IMR-90 (cell line): ENCODE data around the gene SPATC1L.

ENCODE experiments used
- RAD21 ChIP-seq: IDR thresholded peaks from 2 replicates; pipeline ENCODE4 v1.6.1; 2012; ENCODE audit warnings: low read length, improper control_type of control experiment
- SMC3 ChIP-seq: fragments of 150-350 bp; IDR thresholded peaks from 2 replicates; pipeline ENCODE4 v1.6.1; 2016; ENCODE audit warnings: low read depth, mild to moderate bottlenecking, antibody characterized with exemption, low read length, moderate library complexity
- TF ChIP-seq, protein P1 (sequence below): conservative IDR thresholded peaks from 2 replicates; pipeline ENCODE4 v1.5.1; 2012; ENCODE audit warnings: mild to moderate bottlenecking, low read depth, low read length, improper control_type of control experiment

DNA sequence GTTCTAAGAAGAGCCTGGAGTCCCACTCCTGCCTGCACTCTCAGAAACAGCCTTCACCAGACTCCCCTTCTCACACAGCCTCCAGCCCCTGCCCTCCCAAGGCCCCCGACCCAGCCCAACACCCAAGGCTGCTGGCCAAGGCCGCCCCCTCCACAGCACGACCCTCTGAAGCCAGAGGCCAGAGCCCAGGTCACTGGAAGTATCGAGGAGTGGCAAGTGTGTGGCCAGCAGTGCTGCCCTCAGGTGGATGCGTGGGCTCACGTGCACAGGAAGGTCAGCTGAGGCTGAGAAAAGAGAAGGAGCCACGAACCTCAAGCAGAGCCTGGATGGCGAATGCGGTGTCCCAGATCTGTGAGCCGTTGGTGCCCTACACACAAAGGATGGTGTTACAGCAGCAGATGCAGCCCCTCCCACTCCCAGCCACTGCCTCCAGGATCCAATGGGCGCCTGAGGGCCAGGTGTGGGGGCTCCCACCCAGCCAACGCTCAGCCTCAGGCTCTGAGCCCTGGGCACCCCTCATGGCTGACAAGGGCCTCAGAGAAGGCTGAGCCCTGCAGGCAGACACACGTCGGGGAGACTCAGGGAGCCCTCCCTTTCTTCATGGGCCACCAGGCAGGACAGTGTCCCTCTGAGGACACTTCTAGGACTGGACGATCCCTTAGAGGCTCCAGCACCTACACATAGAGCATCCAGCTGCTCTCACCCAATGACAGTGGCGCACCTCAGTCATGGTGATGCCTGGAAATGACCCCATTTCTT lies 26.3 kb upstream of the SPATC1L start:
- TF ChIP-seq, protein P1, sequence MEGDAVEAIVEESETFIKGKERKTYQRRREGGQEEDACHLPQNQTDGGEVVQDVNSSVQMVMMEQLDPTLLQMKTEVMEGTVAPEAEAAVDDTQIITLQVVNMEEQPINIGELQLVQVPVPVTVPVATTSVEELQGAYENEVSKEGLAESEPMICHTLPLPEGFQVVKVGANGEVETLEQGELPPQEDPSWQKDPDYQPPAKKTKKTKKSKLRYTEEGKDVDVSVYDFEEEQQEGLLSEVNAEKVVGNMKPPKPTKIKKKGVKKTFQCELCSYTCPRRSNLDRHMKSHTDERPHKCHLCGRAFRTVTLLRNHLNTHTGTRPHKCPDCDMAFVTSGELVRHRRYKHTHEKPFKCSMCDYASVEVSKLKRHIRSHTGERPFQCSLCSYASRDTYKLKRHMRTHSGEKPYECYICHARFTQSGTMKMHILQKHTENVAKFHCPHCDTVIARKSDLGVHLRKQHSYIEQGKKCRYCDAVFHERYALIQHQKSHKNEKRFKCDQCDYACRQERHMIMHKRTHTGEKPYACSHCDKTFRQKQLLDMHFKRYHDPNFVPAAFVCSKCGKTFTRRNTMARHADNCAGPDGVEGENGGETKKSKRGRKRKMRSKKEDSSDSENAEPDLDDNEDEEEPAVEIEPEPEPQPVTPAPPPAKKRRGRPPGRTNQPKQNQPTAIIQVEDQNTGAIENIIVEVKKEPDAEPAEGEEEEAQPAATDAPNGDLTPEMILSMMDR, result no peak
- TF ChIP-seq SMC3 (no peak), RAD21 (no peak)
